ENCODE results near the gene MAGEL2.
A peak's percentile ranks its signal among the peaks of the same experiment; 100 is the strongest.

GRCh38 chr15:23663232-23663631 lies 15.6 kb upstream of the MAGEL2 start:
- TF ChIP-seq EZH2 (IDR thresholded peaks at IDR 0.05; ENCODE audit: low read depth, unreplicated experiment) (no peak), CTCF (conservative IDR thresholded peaks at IDR 0.05; ENCODE audit: low read depth in 2 of 2) (peak; percentile 32 to 53; a peak in 3 of 4 replicates), REST (IDR thresholded peaks at IDR 0.05; ENCODE audit: unreplicated experiment) (no peak), CREB1 (CRISPR knock-in tag; IDR thresholded peaks at IDR 0.05; ENCODE audit: low read depth) (no peak), NANOG (IDR thresholded peaks at IDR 0.05; ENCODE audit: borderline replicate concordance) (no peak), POLR2AphosphoS5 (IDR thresholded peaks at IDR 0.05; ENCODE audit: low read depth) (no peak), EZH2phosphoT487 (IDR thresholded peaks at IDR 0.05; ENCODE audit: unreplicated experiment) (no peak), ZNF114 (CRISPR knock-in tag; IDR thresholded peaks at IDR 0.05) (no peak), ETS1 (IDR thresholded peaks at IDR 0.05) (no peak)
